Suprapubic skin (tissue), 4 donors: ENCODE results near the gene RGS12.

ENCODE experiments used
- CTCF ChIP-seq, 2 donors: fragments of 200-600 bp in 1 of 2; fragments of 450-650 bp in 1 of 2; sonication (generic) in 1 of 2; IDR thresholded peaks; one replicate each; pipeline ENCODE4 v1.5.1; 2016 to 2019; ENCODE audit warnings: antibody characterized with exemption in 2 of 2, mild to moderate bottlenecking in 1 of 2, moderate library complexity in 1 of 2
- EP300 ChIP-seq: sonication (generic); formaldehyde crosslinking; IDR thresholded peaks from one replicate; pipeline ENCODE4 v1.6.1; 2017; ENCODE audit warnings: antibody characterized with exemption
- POLR2A ChIP-seq, 2 donors: fragments of 450-650 bp; IDR thresholded peaks; one replicate each; pipeline ENCODE4 v1.6.1; 2017; ENCODE audit warnings: antibody characterized with exemption in 2 of 2, mild to moderate bottlenecking in 2 of 2, moderate library complexity in 2 of 2
- POLR2AphosphoS5 ChIP-seq, 3 donors: sonication (generic); formaldehyde crosslinking; IDR thresholded peaks; one replicate each; pipeline ENCODE4 v1.6.1; 2017; ENCODE audit warnings: antibody characterized with exemption in 3 of 3

- no peak for TF ChIP-seq POLR2A (IDR thresholded peaks at IDR 0.05)
- TF ChIP-seq CTCF (IDR thresholded peaks at IDR 0.05), result no peak
- TF ChIP-seq POLR2AphosphoS5 (IDR thresholded peaks at IDR 0.05), result no peak
- no peak for TF ChIP-seq EP300
These were observed 2.3 kb upstream of the RGS12 start for GRCh38 chr4:3290476-3290875.
